SK-N-SH (cell line): ENCODE data around the gene PAN3. TPM values are rescaled to one million over a fixed set of nuclear protein-coding genes. Genes with fewer than 3 reads are reported as not detected.

ENCODE experiments used
- CTCF ChIA-PET: fragments of 300-600, 350-600 bp; formaldehyde crosslinking; extraction: SDS; loops from one replicate; lab custom pipeline; 2021; lab: Yijun Ruan, JAX
- POLR2A ChIA-PET: fragments of 350-600 bp; sonication (Branson Sonifier 250); formaldehyde crosslinking; extraction: SDS; loops from one replicate; lab custom pipeline; 2020; ENCODE audit warnings: antibody characterized with exemption, inconsistent platforms; lab: Yijun Ruan, JAX
- DNase-seq: peaks from one replicate; pipeline ENCODE4 v3.0.0; 2012
- H2AFZ ChIP-seq: fragments of 200-600 bp; sonication (generic); 2 replicates; pipeline ENCODE4 v1.8.1; 2016; ENCODE audit warnings: antibody characterized with exemption, mild to moderate bottlenecking, low read depth
- H3F3A ChIP-seq: fragments of 200-600 bp; sonication (generic); replicated peaks from 2 replicates; pipeline ENCODE3; 2016; ENCODE audit warnings: antibody characterized with exemption, mild to moderate bottlenecking; ENCODE audit not compliant: insufficient read depth
- H3K27ac ChIP-seq, 2 experiments: fragments of 200-500 bp in 1 of 2; fragments of 200-600 bp in 1 of 2; sonication (Bioruptor generic) in 1 of 2; sonication (generic), shearing (Covaris generic) in 1 of 2; 2 replicates each; pipeline versions ENCODE4 v1.5.1 to v1.6.1; 2014 to 2016; ENCODE audit warnings: low read depth in 2 of 2, inconsistent platforms in 1 of 2, low read length in 1 of 2, mild to moderate bottlenecking in 1 of 2, mixed read lengths in 1 of 2
- H3K27me3 ChIP-seq: fragments of 200-600 bp; sonication (generic), shearing (Covaris generic); 2 replicates; pipeline ENCODE4 v1.6.1; 2016; ENCODE audit warnings: mixed run types; ENCODE audit not compliant: insufficient read depth
- H3K36me3 ChIP-seq, 2 experiments: fragments of 200-500 bp in 1 of 2; fragments of 200-600 bp in 1 of 2; sonication (Bioruptor generic) in 1 of 2; sonication (generic) in 1 of 2; replicated peaks in 1 of 2; 2 replicates each; pipeline versions ENCODE3 to v1.5.1; 2014 to 2016; ENCODE audit warnings: low read length in 1 of 2, mild to moderate bottlenecking in 1 of 2; ENCODE audit not compliant: insufficient read depth in 2 of 2, control insufficient read depth in 1 of 2
- H3K4me1 ChIP-seq, 2 experiments: fragments of 200-500 bp in 1 of 2; fragments of 200-600 bp in 1 of 2; sonication (Bioruptor generic) in 1 of 2; sonication (generic), shearing (Covaris generic) in 1 of 2; 2 replicates each; pipeline versions ENCODE4 v1.5.1 to v1.6.1; 2014 to 2016; ENCODE audit warnings: low read depth in 1 of 2, low read length in 1 of 2, mixed run types in 1 of 2; ENCODE audit not compliant: insufficient read depth in 2 of 2, control insufficient read depth in 1 of 2
- H3K4me2 ChIP-seq: fragments of 200-600 bp; sonication (generic), shearing (Covaris generic); 2 replicates; pipeline ENCODE4 v1.6.1; 2017; ENCODE audit warnings: mixed run types
- H3K4me3 ChIP-seq, 2 experiments: fragments of 200-500 bp in 1 of 2; fragments of 200-600 bp in 1 of 2; sonication (Bioruptor generic) in 1 of 2; sonication (generic), shearing (Covaris generic) in 1 of 2; 2 replicates each; pipeline versions ENCODE4 v1.5.1 to v1.8.1; 2014 to 2016; ENCODE audit warnings: low read depth in 2 of 2, inconsistent platforms in 1 of 2, low read length in 1 of 2, mild to moderate bottlenecking in 1 of 2, mixed read lengths in 1 of 2, moderate library complexity in 1 of 2
- H3K79me2 ChIP-seq: fragments of 200-600 bp; sonication (generic); 2 replicates; pipeline ENCODE4 v1.8.1; 2017; ENCODE audit warnings: mild to moderate bottlenecking; ENCODE audit not compliant: insufficient read depth
- H3K9ac ChIP-seq: fragments of 200-600 bp; sonication (generic); 2 replicates; pipeline ENCODE4 v1.6.1; 2017; ENCODE audit warnings: mixed run types
- H3K9me2 ChIP-seq: fragments of 200-600 bp; sonication (generic); 2 replicates; pipeline ENCODE4 v1.6.1; 2017; ENCODE audit warnings: mixed run types
- H3K9me3 ChIP-seq: fragments of 200-600 bp; sonication (generic); 2 replicates; pipeline ENCODE4 v1.6.1; 2017; ENCODE audit warnings: mixed run types, mild to moderate bottlenecking, moderate library complexity
- H4K20me1 ChIP-seq: fragments of 200-600 bp; sonication (generic); 2 replicates; pipeline ENCODE4 v1.6.1; 2017; ENCODE audit warnings: mild to moderate bottlenecking, mixed run types; ENCODE audit not compliant: insufficient read depth
- ELF1 ChIP-seq: IDR thresholded peaks from 2 replicates; pipeline ENCODE4 v1.4.0; 2012
- EZH2phosphoT487 ChIP-seq: fragments of 200-600 bp; sonication (generic); IDR thresholded peaks from 2 replicates; pipeline ENCODE4 v1.6.1; 2017; ENCODE audit warnings: low read depth, mixed run types, mild to moderate bottlenecking, antibody characterized with exemption, moderate library complexity, borderline replicate concordance
- FOXJ3 ChIP-seq: sonication (generic); formaldehyde crosslinking; IDR thresholded peaks from 2 replicates; pipeline ENCODE4 v1.5.1; 2020; ENCODE audit warnings: mild to moderate bottlenecking, missing genetic modification reagents
- FOXM1 ChIP-seq: IDR thresholded peaks from 2 replicates; pipeline ENCODE4 v1.4.0; 2012; ENCODE audit warnings: low read depth, mild to moderate bottlenecking
- GABPA ChIP-seq: IDR thresholded peaks from 2 replicates; pipeline ENCODE4 v1.4.0; 2012; ENCODE audit warnings: low read depth, mild to moderate bottlenecking
- GATA2 ChIP-seq: sonication (generic); formaldehyde crosslinking; IDR thresholded peaks from 2 replicates; pipeline ENCODE4 v1.5.0; 2020; ENCODE audit warnings: mild to moderate bottlenecking, missing genetic modification reagents
- JUND ChIP-seq: IDR thresholded peaks from 2 replicates; pipeline ENCODE4 v1.4.0; 2012
- MXI1 ChIP-seq: IDR thresholded peaks from 2 replicates; pipeline ENCODE4 v1.6.1; 2012; ENCODE audit warnings: mild to moderate bottlenecking, low read depth, low read length, improper control_type of control experiment
- NFIC ChIP-seq: IDR thresholded peaks from 2 replicates; pipeline ENCODE4 v1.4.0; 2012; ENCODE audit warnings: borderline replicate concordance
- NRF1 ChIP-seq: IDR thresholded peaks from 2 replicates; pipeline ENCODE4 v1.6.1; 2012; ENCODE audit warnings: low read depth, mild to moderate bottlenecking, low read length
- RAD21 ChIP-seq: IDR thresholded peaks from 2 replicates; pipeline ENCODE4 v1.6.1; 2012; ENCODE audit warnings: mild to moderate bottlenecking, low read length
- RXRA ChIP-seq: IDR thresholded peaks from 2 replicates; pipeline ENCODE4 v1.4.0; 2012; ENCODE audit warnings: low read depth, mild to moderate bottlenecking, borderline replicate concordance
- SMC3 ChIP-seq: IDR thresholded peaks from 2 replicates; pipeline ENCODE4 v1.6.1; 2012; ENCODE audit warnings: low read depth, low read length, improper control_type of control experiment
- TCF12 ChIP-seq: IDR thresholded peaks from 2 replicates; pipeline ENCODE4 v1.4.0; 2012
- WGBS: methylation state at CpG from one replicate; pipeline ENCODE4 v1.1.6; 2017; ENCODE audit warnings: low lambda C conversion rate; 5-methylcytosine and 5-hydroxymethylcytosine counted together
- polyA plus RNA-seq, 3 experiments: library from polyadenylated mRNA; depleted of rRNA; stranded (reverse); fragments of >200 nt; gene quantifications; 2 replicates each; pipeline ENCODE4 v1.2.3, GENCODE V29; 2012
- TF ChIP-seq, protein P1 (sequence below): IDR thresholded peaks from 2 replicates; pipeline ENCODE4 v1.4.0; 2012; ENCODE audit warnings: low read depth, borderline replicate concordance
- TF ChIP-seq, protein P2 (sequence below): fragments of 150-350 bp; IDR thresholded peaks from 2 replicates; pipeline ENCODE4 v1.6.1; 2017; ENCODE audit warnings: antibody characterized with exemption, low read length, low read depth, borderline replicate concordance
- TF ChIP-seq, protein P3 (sequence below): IDR thresholded peaks from 2 replicates; pipeline ENCODE4 v1.4.0; 2012; ENCODE audit warnings: low read depth, borderline replicate concordance
- TF ChIP-seq, protein P4 (sequence below): fragments of 150-350 bp; IDR thresholded peaks from 2 replicates; pipeline ENCODE4 v1.6.1; 2016; ENCODE audit warnings: mild to moderate bottlenecking, low read depth, low read length
- TF ChIP-seq, protein P5 (sequence below): IDR thresholded peaks from 2 replicates; pipeline ENCODE4 v1.6.1; 2012; ENCODE audit warnings: mild to moderate bottlenecking, low read depth, low read length, moderate library complexity
- TF ChIP-seq, protein P6 (sequence below): IDR thresholded peaks from 2 replicates; pipeline ENCODE4 v1.4.0; 2012; ENCODE audit warnings: low read depth

The PAN3 gene
- polyA plus RNA-seq, 1 of the 3 experiments (the other 2 are of a cell fraction), result 6.4 TPM

DNA sequence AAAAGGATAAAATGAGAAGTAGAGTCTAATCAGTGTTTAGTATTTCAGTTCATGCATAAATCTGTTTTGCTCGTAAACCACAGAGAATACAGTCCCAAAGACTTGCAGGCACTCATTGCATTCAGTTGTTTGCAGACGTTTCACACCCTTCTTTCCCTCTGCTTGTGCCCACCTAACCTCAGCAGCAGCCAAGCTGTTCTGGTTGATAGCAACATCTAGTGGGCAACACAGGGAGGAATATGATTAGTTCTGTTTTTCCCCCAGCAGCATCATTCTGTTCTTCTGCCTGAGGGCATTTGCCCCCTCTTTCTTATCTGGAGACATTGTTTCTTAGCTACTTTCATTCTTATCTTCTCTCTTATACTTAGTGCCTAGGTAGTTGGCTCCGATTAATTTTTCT, 135.6 kb downstream of the PAN3 start:
- H3K79me2 ChIP-seq, result no peaks in the 10 kb centered on the region
- no peak overlapping the region for H3K27ac ChIP-seq
- H3K27me3 ChIP-seq, result no peaks in the 10 kb centered on the region
- no peaks in the 10 kb centered on the region for H4K20me1 ChIP-seq
- no peak overlapping the region for H3K9ac ChIP-seq
- ChIA-PET CTCF (interaction anchor here (0.6 kb wide), 1 partner anchor 9 kb away, joined by 3 read pairs; no protein-coding TSS in a partner anchor), POLR2A (no interaction called here)
- H3K4me3 ChIP-seq, result no peak overlapping the region
- 90% methylated on average over 3 of the region's 3 CpGs for WGBS
- DNase-seq, result no peak
- peaks cover 29 to 31% of the 10 kb centered on the region in 2 experiments for H3K36me3 ChIP-seq
- H3K4me2 ChIP-seq, result no peak overlapping the region
- TF ChIP-seq NRF1, result no peak
- TF ChIP-seq RAD21, result peak; percentile 39
- H3K9me3 ChIP-seq, result no peaks in the 10 kb centered on the region
- no peak overlapping the region for H2AFZ ChIP-seq
- H3K4me1 ChIP-seq, result peaks cover 0 to 2% of the 10 kb centered on the region in 2 experiments; a peak in 1 of 4 replicates
- H3F3A ChIP-seq, result no peaks in the 10 kb centered on the region
- no peaks in the 10 kb centered on the region for H3K9me2 ChIP-seq

DNA sequence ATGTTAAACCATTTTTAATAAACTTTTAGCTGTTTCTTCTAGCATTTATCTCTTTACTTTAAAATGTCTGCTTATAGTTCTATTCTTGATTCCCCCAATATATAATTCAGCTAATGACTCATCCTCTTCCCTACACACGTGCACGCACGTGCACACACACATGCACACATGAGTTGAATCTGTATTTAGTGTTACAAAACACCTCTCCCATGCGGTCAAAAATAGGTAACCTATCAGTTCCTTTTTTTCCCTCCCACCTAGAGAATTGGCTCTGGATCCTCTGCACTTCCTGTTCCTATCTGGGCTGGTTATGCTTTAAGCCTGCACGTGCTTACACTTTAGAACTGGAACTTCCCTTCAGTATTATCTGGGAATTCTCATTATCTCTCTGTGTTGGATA, 144.1 kb downstream of the PAN3 start:
- CTCF ChIA-PET, result interaction anchor here (0.6 to 0.8 kb wide), 2 partner anchors 16 to 29 kb away, joined by 3 read pairs; no protein-coding TSS in a partner anchor
- H3K79me2 ChIP-seq, result no peaks in the 10 kb centered on the region
- H3K27ac ChIP-seq, result no peak overlapping the region
- no peak overlapping the region for H3K9ac ChIP-seq
- H3K9me2 ChIP-seq, result no peaks in the 10 kb centered on the region
- H2AFZ ChIP-seq, result no peak overlapping the region
- H3K4me3 ChIP-seq, result no peak overlapping the region
- H3K36me3 ChIP-seq, result peaks cover 56 to 71% of the 10 kb centered on the region in 2 experiments
- no peaks in the 10 kb centered on the region for H3K27me3 ChIP-seq
- no peaks in the 10 kb centered on the region for H3K9me3 ChIP-seq
- H3F3A ChIP-seq, result no peaks in the 10 kb centered on the region
- H4K20me1 ChIP-seq, result no peaks in the 10 kb centered on the region
- peaks cover 0 to 2% of the 10 kb centered on the region in 2 experiments; a peak in 1 of 4 replicates for H3K4me1 ChIP-seq
- no peak for DNase-seq
- POLR2A ChIA-PET, result no interaction called here
- 96% methylated on average over 5 of the region's 5 CpGs for WGBS
- no peak overlapping the region for H3K4me2 ChIP-seq
- TF ChIP-seq ELF1 (no peak), GABPA (no peak), JUND (no peak), SMC3 (no peak), TCF12 (no peak), FOXJ3 (CRISPR knock-in tag) (no peak), MXI1 (no peak), RXRA (no peak), NFIC (no peak), EZH2phosphoT487 (no peak), GATA2 (CRISPR knock-in tag) (no peak), FOXM1 (no peak), NRF1 (no peak)
- TF ChIP-seq, protein P1, sequence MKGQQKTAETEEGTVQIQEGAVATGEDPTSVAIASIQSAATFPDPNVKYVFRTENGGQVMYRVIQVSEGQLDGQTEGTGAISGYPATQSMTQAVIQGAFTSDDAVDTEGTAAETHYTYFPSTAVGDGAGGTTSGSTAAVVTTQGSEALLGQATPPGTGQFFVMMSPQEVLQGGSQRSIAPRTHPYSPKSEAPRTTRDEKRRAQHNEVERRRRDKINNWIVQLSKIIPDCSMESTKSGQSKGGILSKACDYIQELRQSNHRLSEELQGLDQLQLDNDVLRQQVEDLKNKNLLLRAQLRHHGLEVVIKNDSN, result no peak
- TF ChIP-seq, protein P2, sequence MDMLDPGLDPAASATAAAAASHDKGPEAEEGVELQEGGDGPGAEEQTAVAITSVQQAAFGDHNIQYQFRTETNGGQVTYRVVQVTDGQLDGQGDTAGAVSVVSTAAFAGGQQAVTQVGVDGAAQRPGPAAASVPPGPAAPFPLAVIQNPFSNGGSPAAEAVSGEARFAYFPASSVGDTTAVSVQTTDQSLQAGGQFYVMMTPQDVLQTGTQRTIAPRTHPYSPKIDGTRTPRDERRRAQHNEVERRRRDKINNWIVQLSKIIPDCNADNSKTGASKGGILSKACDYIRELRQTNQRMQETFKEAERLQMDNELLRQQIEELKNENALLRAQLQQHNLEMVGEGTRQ, result no peak
- TF ChIP-seq, protein P3, sequence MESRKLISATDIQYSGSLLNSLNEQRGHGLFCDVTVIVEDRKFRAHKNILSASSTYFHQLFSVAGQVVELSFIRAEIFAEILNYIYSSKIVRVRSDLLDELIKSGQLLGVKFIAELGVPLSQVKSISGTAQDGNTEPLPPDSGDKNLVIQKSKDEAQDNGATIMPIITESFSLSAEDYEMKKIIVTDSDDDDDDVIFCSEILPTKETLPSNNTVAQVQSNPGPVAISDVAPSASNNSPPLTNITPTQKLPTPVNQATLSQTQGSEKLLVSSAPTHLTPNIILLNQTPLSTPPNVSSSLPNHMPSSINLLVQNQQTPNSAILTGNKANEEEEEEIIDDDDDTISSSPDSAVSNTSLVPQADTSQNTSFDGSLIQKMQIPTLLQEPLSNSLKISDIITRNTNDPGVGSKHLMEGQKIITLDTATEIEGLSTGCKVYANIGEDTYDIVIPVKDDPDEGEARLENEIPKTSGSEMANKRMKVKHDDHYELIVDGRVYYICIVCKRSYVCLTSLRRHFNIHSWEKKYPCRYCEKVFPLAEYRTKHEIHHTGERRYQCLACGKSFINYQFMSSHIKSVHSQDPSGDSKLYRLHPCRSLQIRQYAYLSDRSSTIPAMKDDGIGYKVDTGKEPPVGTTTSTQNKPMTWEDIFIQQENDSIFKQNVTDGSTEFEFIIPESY, result no peak
- TF ChIP-seq, protein P4, sequence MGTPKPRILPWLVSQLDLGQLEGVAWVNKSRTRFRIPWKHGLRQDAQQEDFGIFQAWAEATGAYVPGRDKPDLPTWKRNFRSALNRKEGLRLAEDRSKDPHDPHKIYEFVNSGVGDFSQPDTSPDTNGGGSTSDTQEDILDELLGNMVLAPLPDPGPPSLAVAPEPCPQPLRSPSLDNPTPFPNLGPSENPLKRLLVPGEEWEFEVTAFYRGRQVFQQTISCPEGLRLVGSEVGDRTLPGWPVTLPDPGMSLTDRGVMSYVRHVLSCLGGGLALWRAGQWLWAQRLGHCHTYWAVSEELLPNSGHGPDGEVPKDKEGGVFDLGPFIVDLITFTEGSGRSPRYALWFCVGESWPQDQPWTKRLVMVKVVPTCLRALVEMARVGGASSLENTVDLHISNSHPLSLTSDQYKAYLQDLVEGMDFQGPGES, result no peak
- TF ChIP-seq, protein P5, sequence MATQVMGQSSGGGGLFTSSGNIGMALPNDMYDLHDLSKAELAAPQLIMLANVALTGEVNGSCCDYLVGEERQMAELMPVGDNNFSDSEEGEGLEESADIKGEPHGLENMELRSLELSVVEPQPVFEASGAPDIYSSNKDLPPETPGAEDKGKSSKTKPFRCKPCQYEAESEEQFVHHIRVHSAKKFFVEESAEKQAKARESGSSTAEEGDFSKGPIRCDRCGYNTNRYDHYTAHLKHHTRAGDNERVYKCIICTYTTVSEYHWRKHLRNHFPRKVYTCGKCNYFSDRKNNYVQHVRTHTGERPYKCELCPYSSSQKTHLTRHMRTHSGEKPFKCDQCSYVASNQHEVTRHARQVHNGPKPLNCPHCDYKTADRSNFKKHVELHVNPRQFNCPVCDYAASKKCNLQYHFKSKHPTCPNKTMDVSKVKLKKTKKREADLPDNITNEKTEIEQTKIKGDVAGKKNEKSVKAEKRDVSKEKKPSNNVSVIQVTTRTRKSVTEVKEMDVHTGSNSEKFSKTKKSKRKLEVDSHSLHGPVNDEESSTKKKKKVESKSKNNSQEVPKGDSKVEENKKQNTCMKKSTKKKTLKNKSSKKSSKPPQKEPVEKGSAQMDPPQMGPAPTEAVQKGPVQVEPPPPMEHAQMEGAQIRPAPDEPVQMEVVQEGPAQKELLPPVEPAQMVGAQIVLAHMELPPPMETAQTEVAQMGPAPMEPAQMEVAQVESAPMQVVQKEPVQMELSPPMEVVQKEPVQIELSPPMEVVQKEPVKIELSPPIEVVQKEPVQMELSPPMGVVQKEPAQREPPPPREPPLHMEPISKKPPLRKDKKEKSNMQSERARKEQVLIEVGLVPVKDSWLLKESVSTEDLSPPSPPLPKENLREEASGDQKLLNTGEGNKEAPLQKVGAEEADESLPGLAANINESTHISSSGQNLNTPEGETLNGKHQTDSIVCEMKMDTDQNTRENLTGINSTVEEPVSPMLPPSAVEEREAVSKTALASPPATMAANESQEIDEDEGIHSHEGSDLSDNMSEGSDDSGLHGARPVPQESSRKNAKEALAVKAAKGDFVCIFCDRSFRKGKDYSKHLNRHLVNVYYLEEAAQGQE, result no peak
- TF ChIP-seq, protein P6, sequence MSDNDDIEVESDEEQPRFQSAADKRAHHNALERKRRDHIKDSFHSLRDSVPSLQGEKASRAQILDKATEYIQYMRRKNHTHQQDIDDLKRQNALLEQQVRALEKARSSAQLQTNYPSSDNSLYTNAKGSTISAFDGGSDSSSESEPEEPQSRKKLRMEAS, result no peak
